ENCODE results near the gene PROM1. TPM values are rescaled to one million over a fixed set of nuclear protein-coding genes. Genes with fewer than 3 reads are reported as not detected.

PROM1 gene
- total RNA-seq, 2 experiments from 2014 or later, result not detected

GRCh38 chr4:16070203-16070602 is 13.6 kb downstream of the PROM1 start:
- H3K27ac Mint-ChIP-seq, result no peak overlapping the region
- CTCF ChIA-PET, result no interaction called here

GRCh38 chr4:16067515-16067914 is 16.3 kb downstream of the PROM1 start:
- H3K9me3 Mint-ChIP-seq, result peaks cover 4% of the 10 kb centered on the region
- H3K27me3 Mint-ChIP-seq, result peaks cover 14% of the 10 kb centered on the region
- peaks cover 12% of the 10 kb centered on the region for H3K4me1 Mint-ChIP-seq
- no peak overlapping the region for H3K27ac Mint-ChIP-seq
- POLR2A ChIA-PET, result no interaction called here
- no peaks in the 10 kb centered on the region for H3K36me3 Mint-ChIP-seq (ENCODE audit: low read depth)
- DNase-seq, result no peak
- no peak overlapping the region for H3K4me3 Mint-ChIP-seq
- CTCF ChIA-PET, result no interaction called here

More at GRCh38 chr4:16070203-16070602, 13.6 kb downstream of the PROM1 start:
- H3K27me3 Mint-ChIP-seq, result peaks cover 28% of the 10 kb centered on the region
- no peak overlapping the region for H3K4me3 Mint-ChIP-seq
- peaks cover 10% of the 10 kb centered on the region for H3K4me1 Mint-ChIP-seq
- no peak for DNase-seq
- no peaks in the 10 kb centered on the region for H3K9me3 Mint-ChIP-seq
- POLR2A ChIA-PET, result no interaction called here
- no peaks in the 10 kb centered on the region for H3K36me3 Mint-ChIP-seq (ENCODE audit: low read depth)

- H3K36me3 Mint-ChIP-seq (ENCODE audit: low read depth), result no peaks in the 10 kb centered on the region
- H3K4me3 Mint-ChIP-seq, result no peak overlapping the region
- H3K27me3 Mint-ChIP-seq, result peaks cover 10% of the 10 kb centered on the region
Measured at GRCh38 chr4:16066586-16067128, 17.2 kb downstream of the PROM1 start.

GRCh38 chr4:16065066-16065465 is 18.8 kb downstream of the PROM1 start:
- POLR2A ChIA-PET, result no interaction called here
- Mint-ChIP-seq H3K36me3 (ENCODE audit: low read depth) (no peaks in the 10 kb centered on the region), H3K4me1 (peaks cover 3% of the 10 kb centered on the region), H3K27me3 (peaks cover 16% of the 10 kb centered on the region), H3K27ac (no peak overlapping the region), H3K9me3 (peaks cover 4% of the 10 kb centered on the region), H3K4me3 (no peak overlapping the region)
- DNase-seq, result no peak
- CTCF ChIA-PET, result no interaction called here

More at GRCh38 chr4:16066586-16067128, 17.2 kb downstream of the PROM1 start:
- H3K4me1 Mint-ChIP-seq, result peaks cover 10% of the 10 kb centered on the region
- H3K27ac Mint-ChIP-seq, result no peak overlapping the region
- H3K9me3 Mint-ChIP-seq, result peaks cover 4% of the 10 kb centered on the region
- no peak for DNase-seq
- CTCF ChIA-PET, result no interaction called here
- POLR2A ChIA-PET, result no interaction called here

- ChIA-PET POLR2A (no interaction called here), CTCF (no interaction called here)
- Mint-ChIP-seq H3K36me3 (ENCODE audit: low read depth) (no peaks in the 10 kb centered on the region), H3K27me3 (peaks cover 15% of the 10 kb centered on the region), H3K27ac (no peak overlapping the region), H3K4me3 (no peak overlapping the region), H3K9me3 (peaks cover 4% of the 10 kb centered on the region), H3K4me1 (peaks cover 3% of the 10 kb centered on the region)
- no peak for DNase-seq
Measured at GRCh38 chr4:16062601-16063000, 21.2 kb downstream of the PROM1 start.

GRCh38 chr4:16056681-16057385 is 27.0 kb downstream of the PROM1 start:
- Mint-ChIP-seq H3K27me3 (peaks cover 45% of the 10 kb centered on the region), H3K4me1 (no peaks in the 10 kb centered on the region), H3K36me3 (ENCODE audit: low read depth) (no peaks in the 10 kb centered on the region), H3K27ac (no peak overlapping the region), H3K9me3 (no peaks in the 10 kb centered on the region), H3K4me3 (no peak overlapping the region)
- ChIA-PET CTCF (no interaction called here), POLR2A (no interaction called here)
- DNase-seq, result no peak

GRCh38 chr4:16055873-16056272 is 27.9 kb downstream of the PROM1 start:
- Mint-ChIP-seq H3K4me3 (no peak overlapping the region), H3K36me3 (ENCODE audit: low read depth) (no peaks in the 10 kb centered on the region)

GRCh38 chr4:16055471-16055870 is 28.4 kb downstream of the PROM1 start:
- Mint-ChIP-seq H3K36me3 (ENCODE audit: low read depth) (no peaks in the 10 kb centered on the region), H3K27ac (no peak overlapping the region), H3K4me1 (no peaks in the 10 kb centered on the region), H3K27me3 (peaks cover 41% of the 10 kb centered on the region), H3K9me3 (no peaks in the 10 kb centered on the region), H3K4me3 (no peak overlapping the region)
- ChIA-PET CTCF (no interaction called here), POLR2A (no interaction called here)
- no peak for DNase-seq

More at GRCh38 chr4:16055873-16056272, 27.9 kb downstream of the PROM1 start:
- POLR2A ChIA-PET, result no interaction called here
- peaks cover 41% of the 10 kb centered on the region for H3K27me3 Mint-ChIP-seq
- no peak overlapping the region for H3K27ac Mint-ChIP-seq
- CTCF ChIA-PET, result no interaction called here
- DNase-seq, result no peak
- no peaks in the 10 kb centered on the region for H3K4me1 Mint-ChIP-seq
- no peaks in the 10 kb centered on the region for H3K9me3 Mint-ChIP-seq

- no peak for DNase-seq
- no peak overlapping the region for H3K27ac Mint-ChIP-seq
- H3K27me3 Mint-ChIP-seq, result peaks cover 36% of the 10 kb centered on the region
- no peaks in the 10 kb centered on the region for H3K9me3 Mint-ChIP-seq
- no peak overlapping the region for H3K4me3 Mint-ChIP-seq
- ChIA-PET POLR2A (no interaction called here), CTCF (no interaction called here)
- no peaks in the 10 kb centered on the region for H3K36me3 Mint-ChIP-seq (ENCODE audit: low read depth)
- H3K4me1 Mint-ChIP-seq, result no peaks in the 10 kb centered on the region
Measured at GRCh38 chr4:16052939-16053338, 30.9 kb downstream of the PROM1 start.

GRCh38 chr4:16051980-16052379 is 31.8 kb downstream of the PROM1 start:
- Mint-ChIP-seq H3K27me3 (peaks cover 32% of the 10 kb centered on the region), H3K27ac (no peak overlapping the region), H3K36me3 (ENCODE audit: low read depth) (no peaks in the 10 kb centered on the region), H3K4me3 (no peak overlapping the region), H3K9me3 (no peaks in the 10 kb centered on the region), H3K4me1 (no peaks in the 10 kb centered on the region)
- CTCF ChIA-PET, result no interaction called here
- POLR2A ChIA-PET, result no interaction called here
- no peak for DNase-seq

GRCh38 chr4:16051132-16051531 is 32.7 kb downstream of the PROM1 start:
- Mint-ChIP-seq H3K27ac (no peak overlapping the region), H3K9me3 (no peaks in the 10 kb centered on the region), H3K4me3 (no peak overlapping the region), H3K36me3 (ENCODE audit: low read depth) (no peaks in the 10 kb centered on the region), H3K4me1 (no peaks in the 10 kb centered on the region), H3K27me3 (peaks cover 25% of the 10 kb centered on the region)
- POLR2A ChIA-PET, result no interaction called here
- no peak for DNase-seq
- CTCF ChIA-PET, result no interaction called here

GRCh38 chr4:16050669-16051068 is 33.2 kb downstream of the PROM1 start:
- H3K27ac Mint-ChIP-seq, result no peak overlapping the region
- no peak overlapping the region for H3K4me3 Mint-ChIP-seq
- no peak for DNase-seq
- ChIA-PET CTCF (no interaction called here), POLR2A (no interaction called here)
- no peaks in the 10 kb centered on the region for H3K36me3 Mint-ChIP-seq (ENCODE audit: low read depth)
- H3K4me1 Mint-ChIP-seq, result no peaks in the 10 kb centered on the region
- H3K27me3 Mint-ChIP-seq, result peaks cover 20% of the 10 kb centered on the region
- no peaks in the 10 kb centered on the region for H3K9me3 Mint-ChIP-seq

- H3K27me3 Mint-ChIP-seq, result peaks cover 7% of the 10 kb centered on the region
- no peaks in the 10 kb centered on the region for H3K36me3 Mint-ChIP-seq (ENCODE audit: low read depth)
- no peak overlapping the region for H3K4me3 Mint-ChIP-seq
- POLR2A ChIA-PET, result no interaction called here
- H3K4me1 Mint-ChIP-seq, result no peaks in the 10 kb centered on the region
- no peak for DNase-seq
- CTCF ChIA-PET, result no interaction called here
- no peak overlapping the region for H3K27ac Mint-ChIP-seq
- H3K9me3 Mint-ChIP-seq, result no peaks in the 10 kb centered on the region
Measured at GRCh38 chr4:16048619-16049419, 35.0 kb downstream of the PROM1 start.

- no peaks in the 10 kb centered on the region for H3K4me1 Mint-ChIP-seq
- H3K4me3 Mint-ChIP-seq, result no peak overlapping the region
- DNase-seq, result no peak
- ChIA-PET POLR2A (no interaction called here), CTCF (no interaction called here)
- no peaks in the 10 kb centered on the region for H3K9me3 Mint-ChIP-seq
- H3K27ac Mint-ChIP-seq, result no peak overlapping the region
- H3K27me3 Mint-ChIP-seq, result peaks cover 5% of the 10 kb centered on the region
- H3K36me3 Mint-ChIP-seq (ENCODE audit: low read depth), result no peaks in the 10 kb centered on the region
Measured at GRCh38 chr4:16045687-16046086, 38.1 kb downstream of the PROM1 start.
